ENCODE data around the gene SPEG.
"Not testable (repeated sequence)": the region's sequence is repeated elsewhere in the genome, so short reads cannot be mapped to it uniquely, and the experiment has no call there.

SPEG gene

GRCh38 chr2:219404954-219405353 is 29.7 kb upstream of the SPEG start:
- DNase-seq (ENCODE audit: low read depth in 2 of 2), result no peak

GRCh38 chr2:219405451-219405850 is 29.2 kb upstream of the SPEG start:
- no peak for DNase-seq (ENCODE audit: low read depth in 2 of 2)

GRCh38 chr2:219405958-219406860 is 28.4 kb upstream of the SPEG start:
- no peak for DNase-seq (ENCODE audit: low read depth in 2 of 2)

GRCh38 chr2:219406861-219407230 is 27.8 kb upstream of the SPEG start:
- DNase-seq (ENCODE audit: low read depth in 2 of 2), result no peak

- not testable (repeated sequence) for DNase-seq (ENCODE audit: low read depth in 2 of 2)
These were observed 27.3 kb upstream of the SPEG start for GRCh38 chr2:219407343-219407742.

- DNase-seq (ENCODE audit: low read depth in 2 of 2), result no peak
These were observed 26.4 kb upstream of the SPEG start for GRCh38 chr2:219408204-219408603.

GRCh38 chr2:219408631-219409030 is 26.0 kb upstream of the SPEG start:
- no peak for DNase-seq (ENCODE audit: low read depth in 2 of 2)

GRCh38 chr2:219409619-219410018 is 25.0 kb upstream of the SPEG start:
- no peak for DNase-seq (ENCODE audit: low read depth in 2 of 2)

- no peak for DNase-seq (ENCODE audit: low read depth in 2 of 2)
These were observed 24.3 kb upstream of the SPEG start for GRCh38 chr2:219410390-219410789.

- DNase-seq (ENCODE audit: low read depth in 2 of 2), result no peak
These were observed 19.8 kb upstream of the SPEG start for GRCh38 chr2:219414857-219415256.

- DNase-seq (ENCODE audit: low read depth in 2 of 2), result no peak
These were observed 18.9 kb upstream of the SPEG start for GRCh38 chr2:219415580-219416234.

- DNase-seq (ENCODE audit: low read depth in 2 of 2), result no peak
These were observed 18.4 kb upstream of the SPEG start for GRCh38 chr2:219416235-219416602.

GRCh38 chr2:219416938-219417337 is 17.7 kb upstream of the SPEG start:
- no peak for DNase-seq (ENCODE audit: low read depth in 2 of 2)

GRCh38 chr2:219417374-219417773 is 17.3 kb upstream of the SPEG start:
- DNase-seq (ENCODE audit: low read depth in 2 of 2), result no peak

GRCh38 chr2:219418155-219419011 is 16.3 kb upstream of the SPEG start, which contains the start of gene DES:
DES (plus strand) TSS chr2:219418377; CDS start chr2:219418463, 86 bp downstream.
- DNase-seq (ENCODE audit: low read depth in 2 of 2), result no peak

GRCh38 chr2:219419012-219419324 is 15.7 kb upstream of the SPEG start:
- no peak for DNase-seq (ENCODE audit: low read depth in 2 of 2)

GRCh38 chr2:219419331-219420197 is 15.1 kb upstream of the SPEG start:
- DNase-seq (ENCODE audit: low read depth in 2 of 2), result no peak

GRCh38 chr2:219420687-219421086 is 14.0 kb upstream of the SPEG start:
- no peak for DNase-seq (ENCODE audit: low read depth in 2 of 2)

- no peak for DNase-seq (ENCODE audit: low read depth in 2 of 2)
These were observed 13.3 kb upstream of the SPEG start for GRCh38 chr2:219421323-219421722.

- no peak for DNase-seq (ENCODE audit: low read depth in 2 of 2)
These were observed 11.6 kb upstream of the SPEG start for GRCh38 chr2:219422952-219423534.

All from activated CD4-positive, alpha-beta T cell treated with anti-CD3 and anti-CD28 coated beads for 24 hours (primary cell).